Testis (tissue), 2 donors: ENCODE measurements around the gene PMEPA1.

Experiments
- CTCF ChIP-seq, 3 experiments: fragments of 450-650 bp in 2 of 3; fragments of 200-600 bp in 1 of 3; sonication (generic) in 1 of 3; IDR thresholded peaks; one replicate each; pipeline ENCODE4 v1.5.1; 2016 to 2019; ENCODE audit warnings: antibody characterized with exemption in 3 of 3, mild to moderate bottlenecking in 2 of 3, moderate library complexity in 1 of 3
- POLR2A ChIP-seq: fragments of 450-650 bp; IDR thresholded peaks from one replicate; pipeline ENCODE4 v1.6.1; 2017; ENCODE audit warnings: antibody characterized with exemption, mild to moderate bottlenecking, moderate library complexity

GRCh38 chr20:57633945-57634491 is 75.8 kb downstream of the PMEPA1 start:
- TF ChIP-seq CTCF (IDR thresholded peaks at IDR 0.05) (no peak), POLR2A (no peak)
